ENCODE data around the gene VPREB1.

DNA sequence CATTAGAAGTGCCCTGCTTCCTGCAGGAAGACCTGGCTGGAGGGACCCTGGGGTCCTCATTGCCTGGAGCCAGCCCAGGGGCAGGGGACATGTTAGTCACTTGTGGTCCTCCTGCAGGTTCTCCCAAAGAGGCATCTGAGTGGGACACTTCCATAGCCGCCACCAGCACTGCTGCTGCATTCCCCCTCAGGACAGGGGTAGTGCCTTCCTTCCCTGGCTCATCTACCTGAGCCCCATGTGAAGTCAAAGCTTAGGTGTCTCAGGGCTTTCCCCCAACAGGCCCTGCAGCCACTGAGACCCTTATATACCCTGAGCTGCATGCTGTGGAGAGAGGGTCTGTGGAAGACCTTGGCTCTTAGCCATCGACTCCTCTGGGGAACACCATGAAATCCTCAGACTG, 45.0 kb upstream of the VPREB1 start:
- TF ChIP-seq, protein P1, sequence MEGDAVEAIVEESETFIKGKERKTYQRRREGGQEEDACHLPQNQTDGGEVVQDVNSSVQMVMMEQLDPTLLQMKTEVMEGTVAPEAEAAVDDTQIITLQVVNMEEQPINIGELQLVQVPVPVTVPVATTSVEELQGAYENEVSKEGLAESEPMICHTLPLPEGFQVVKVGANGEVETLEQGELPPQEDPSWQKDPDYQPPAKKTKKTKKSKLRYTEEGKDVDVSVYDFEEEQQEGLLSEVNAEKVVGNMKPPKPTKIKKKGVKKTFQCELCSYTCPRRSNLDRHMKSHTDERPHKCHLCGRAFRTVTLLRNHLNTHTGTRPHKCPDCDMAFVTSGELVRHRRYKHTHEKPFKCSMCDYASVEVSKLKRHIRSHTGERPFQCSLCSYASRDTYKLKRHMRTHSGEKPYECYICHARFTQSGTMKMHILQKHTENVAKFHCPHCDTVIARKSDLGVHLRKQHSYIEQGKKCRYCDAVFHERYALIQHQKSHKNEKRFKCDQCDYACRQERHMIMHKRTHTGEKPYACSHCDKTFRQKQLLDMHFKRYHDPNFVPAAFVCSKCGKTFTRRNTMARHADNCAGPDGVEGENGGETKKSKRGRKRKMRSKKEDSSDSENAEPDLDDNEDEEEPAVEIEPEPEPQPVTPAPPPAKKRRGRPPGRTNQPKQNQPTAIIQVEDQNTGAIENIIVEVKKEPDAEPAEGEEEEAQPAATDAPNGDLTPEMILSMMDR (IDR thresholded peaks at IDR 0.05): no peak
- TF ChIP-seq POLR2A (IDR thresholded peaks at IDR 0.05): no peak
